GM19324 (cell line): ENCODE measurements around the gene UBL5.

Source experiments
- ATAC-seq: cut with Tn5 transposase; IDR thresholded peaks from one replicate; pipeline ENCODE4 v1.9.1; 2021; ENCODE audit warnings: mild to moderate bottlenecking, moderate library complexity; ENCODE audit not compliant: unreplicated experiment, low FRiP score

Gene UBL5

DNA sequence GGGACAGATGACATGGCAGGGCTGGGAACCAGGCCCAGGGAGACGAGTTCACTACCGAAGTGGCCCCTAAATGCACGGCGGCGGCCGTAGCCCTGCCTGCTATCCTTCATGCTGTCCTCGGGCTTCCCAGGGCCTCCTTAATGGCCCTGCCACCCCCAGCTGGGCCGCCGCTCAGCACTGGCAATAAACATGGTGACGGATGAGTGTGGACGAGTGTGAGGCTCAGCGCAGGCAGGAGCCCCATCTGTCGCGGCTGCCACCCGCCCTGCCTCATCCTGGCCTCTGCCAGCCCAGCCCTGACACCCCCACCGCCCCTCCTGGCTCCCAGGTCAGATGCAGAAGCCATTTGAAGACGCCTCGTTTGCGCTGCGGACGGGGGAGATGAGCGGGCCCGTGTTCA, 21.0 kb downstream of the UBL5 start:
- no peak for ATAC-seq

DNA sequence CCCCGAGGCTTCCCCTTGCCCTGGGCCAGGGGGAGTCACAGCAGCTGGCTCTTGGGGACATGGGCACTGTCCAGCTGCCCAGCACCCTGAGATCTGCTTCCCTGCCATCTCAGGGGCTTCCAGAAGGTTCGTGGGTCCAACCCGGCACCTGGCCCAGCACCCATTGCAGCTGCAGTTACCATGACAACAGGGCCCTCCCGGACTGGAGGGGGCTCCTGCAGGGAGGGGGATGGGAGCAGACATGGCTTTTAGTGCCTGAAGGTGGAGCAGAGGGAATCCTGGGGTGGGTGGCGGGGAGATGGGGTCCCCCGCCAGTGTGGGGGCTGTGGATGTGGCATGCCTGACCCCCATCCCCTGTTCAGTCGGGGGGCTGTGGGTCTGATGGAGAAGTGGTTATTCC, 22.1 kb downstream of the UBL5 start:
- ATAC-seq: no peak

DNA sequence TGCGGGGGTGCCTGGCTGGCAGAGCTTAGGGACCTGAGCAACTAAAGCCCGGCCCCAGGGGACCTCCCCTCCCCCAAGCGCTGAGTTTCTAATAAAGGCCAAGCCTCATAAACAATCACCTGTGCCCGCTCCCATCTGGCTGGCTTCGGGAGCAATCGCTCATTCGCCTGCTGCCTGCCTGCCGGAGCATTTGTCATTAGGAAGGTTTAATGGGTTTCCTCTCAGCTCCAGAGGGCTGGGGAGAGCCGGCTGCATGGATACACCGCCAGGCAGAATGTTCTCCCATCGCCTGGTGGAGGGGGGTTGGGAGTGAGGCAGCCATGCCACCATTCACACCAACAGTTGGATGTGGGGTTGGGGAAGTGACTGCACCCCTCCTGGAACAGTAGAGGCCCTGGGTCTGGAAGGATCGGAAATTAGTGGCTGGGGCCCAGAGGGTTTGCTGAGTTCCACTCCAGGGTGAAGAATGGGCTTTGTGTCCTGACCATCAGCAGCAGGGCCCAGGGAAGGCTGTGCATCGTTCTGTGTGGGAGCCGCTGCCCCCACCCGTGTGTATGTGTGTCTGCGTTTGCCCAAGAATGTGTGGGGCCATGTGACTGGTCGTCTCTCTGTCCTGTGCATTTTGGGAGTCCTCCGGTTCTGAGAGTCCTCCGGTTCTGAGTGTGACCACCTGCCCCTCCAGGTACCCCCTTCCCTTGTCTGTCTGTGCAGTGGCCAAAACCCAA, 22.7 kb downstream of the UBL5 start:
- ATAC-seq: no peak

GRCh38 chr19:9854282-9854846, 26.6 kb downstream of the UBL5 start:
- no peak for ATAC-seq

- ATAC-seq: no peak
Measured at GRCh38 chr19:9856609-9857008, 28.9 kb downstream of the UBL5 start.

DNA sequence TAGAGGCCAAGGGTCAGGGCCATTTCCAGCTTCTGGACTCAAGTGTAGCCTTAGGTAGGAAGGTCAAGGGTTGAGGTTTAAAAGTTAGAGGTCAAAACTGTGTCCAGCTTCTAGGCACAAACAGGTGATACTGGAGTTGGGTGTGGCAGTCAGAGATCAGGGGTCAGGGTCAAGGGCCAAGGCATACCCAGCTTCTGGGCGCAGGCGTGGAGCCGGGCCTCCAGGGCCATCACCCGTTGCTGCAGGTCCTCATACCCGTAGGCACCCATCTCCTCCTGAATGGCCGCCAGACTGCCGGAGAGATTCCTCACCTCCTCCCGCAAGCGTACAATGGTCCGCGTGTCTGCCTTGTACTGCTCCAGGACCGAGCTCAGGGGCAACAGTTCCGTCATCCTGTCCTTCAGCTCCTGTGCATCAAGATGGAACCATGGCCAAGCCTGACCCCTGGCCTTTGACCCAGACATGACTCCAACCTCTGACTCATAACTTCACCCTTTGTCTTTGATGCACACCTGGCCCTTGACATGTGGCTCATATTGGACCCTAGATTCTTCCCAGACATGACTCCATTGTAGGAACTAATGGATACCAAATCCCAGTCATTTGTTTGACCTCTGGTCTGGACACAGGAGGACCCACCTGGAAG, 29.5 kb downstream of the UBL5 start:
- ATAC-seq: no peak

DNA sequence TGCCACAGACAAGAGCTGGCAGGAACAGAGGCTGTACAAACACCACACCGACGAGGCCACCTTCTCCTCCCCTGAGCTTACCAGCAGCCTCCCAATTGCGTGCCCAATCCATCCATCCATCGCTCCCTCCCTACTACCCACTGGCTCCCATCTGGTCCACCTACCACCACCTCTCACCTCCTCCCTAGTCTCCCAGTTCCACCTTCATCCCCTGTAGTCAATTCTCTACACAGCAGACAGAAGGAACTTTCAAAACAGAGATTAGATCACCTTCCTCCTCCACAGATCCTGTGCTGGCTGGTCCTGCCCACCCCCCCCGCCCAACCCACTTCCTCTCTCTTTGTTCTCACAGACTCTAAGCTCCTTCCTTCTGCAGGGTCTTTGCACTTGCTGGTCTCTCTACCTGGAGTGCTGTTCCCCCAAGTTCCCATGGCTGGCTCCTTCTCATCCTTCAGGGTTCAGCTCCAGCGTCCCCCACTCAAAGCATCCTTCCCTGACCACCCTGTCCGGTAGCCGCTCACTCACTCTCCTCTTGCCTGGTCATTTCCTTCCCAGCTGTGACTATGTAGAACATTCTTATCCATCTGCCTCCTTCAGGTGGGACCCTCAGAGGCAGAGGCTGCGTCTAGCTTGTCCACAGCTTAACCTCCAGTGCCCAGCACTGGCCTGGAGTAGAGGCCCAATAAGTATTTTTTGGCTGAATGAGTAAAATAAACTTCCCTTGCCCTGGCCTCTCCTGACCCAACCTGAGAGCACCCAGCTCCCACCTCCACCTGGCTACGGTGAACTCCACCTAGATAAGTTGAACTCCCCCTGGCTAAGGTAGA, 30.4 kb downstream of the UBL5 start:
- no peak for ATAC-seq

DNA sequence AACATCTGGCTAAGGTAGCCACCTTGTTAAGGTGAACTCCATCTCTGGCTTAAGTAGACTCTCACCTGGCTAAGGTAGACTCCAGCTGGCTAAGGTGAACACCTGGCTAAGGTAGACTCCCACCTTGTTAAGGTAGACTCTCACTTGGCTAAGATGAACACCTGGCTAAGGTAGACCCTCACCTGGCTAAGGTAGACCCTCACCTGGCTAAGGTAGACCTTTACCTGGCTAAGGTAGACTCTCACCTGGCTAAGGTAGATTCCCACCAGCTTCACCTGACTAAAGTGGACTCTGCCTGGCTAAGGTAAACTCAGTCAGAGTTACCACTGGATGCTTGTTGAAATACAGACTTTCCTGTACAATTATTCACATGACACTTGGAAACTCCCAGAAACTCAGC, 31.0 kb downstream of the UBL5 start:
- no peak for ATAC-seq

DNA sequence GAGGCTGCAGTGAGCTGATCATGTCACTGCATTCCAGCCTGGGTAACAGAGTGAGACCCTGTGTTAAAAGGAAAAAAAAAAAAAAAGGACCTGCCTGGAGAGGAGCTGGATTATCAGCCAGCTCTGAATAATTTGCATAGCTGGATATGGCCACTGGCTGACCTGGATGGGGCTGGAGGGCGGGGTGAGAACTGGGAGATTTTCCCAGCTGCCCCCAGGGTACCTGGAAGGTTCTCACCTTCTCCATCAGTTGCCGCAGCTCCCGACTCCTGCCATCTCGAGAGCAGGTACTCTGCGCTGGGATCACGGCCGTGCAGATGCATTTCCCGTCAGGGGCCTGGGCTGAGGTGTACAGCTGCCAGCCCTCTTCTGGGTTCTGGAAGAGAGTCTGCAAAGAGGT, 32.7 kb downstream of the UBL5 start:
- ATAC-seq: no peak

- no peak for ATAC-seq
Measured at GRCh38 chr19:9861503-9861902, 33.8 kb downstream of the UBL5 start.

DNA sequence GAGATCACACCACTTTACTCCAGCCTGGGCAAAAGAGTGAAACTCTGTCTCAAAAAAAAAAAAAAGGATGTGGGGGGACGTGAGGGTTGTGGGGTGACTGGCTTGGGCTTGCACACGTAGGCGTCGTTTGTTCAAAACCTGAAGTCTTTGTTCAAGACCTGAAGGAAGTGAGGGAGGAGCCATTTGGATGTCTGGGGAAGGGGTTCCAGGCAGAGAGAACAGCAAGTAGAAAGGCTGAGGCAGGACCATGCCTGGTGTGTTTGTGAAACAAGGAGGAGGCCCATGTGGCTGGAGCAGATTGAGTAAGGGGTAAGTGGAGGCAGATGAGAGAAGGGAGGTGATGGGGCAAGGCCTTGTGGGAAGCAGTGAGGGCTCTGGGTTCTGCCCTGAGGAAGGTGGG, 35.2 kb downstream of the UBL5 start:
- ATAC-seq: no peak

- no peak for ATAC-seq
Measured at GRCh38 chr19:9863759-9864158, 36.0 kb downstream of the UBL5 start.

DNA sequence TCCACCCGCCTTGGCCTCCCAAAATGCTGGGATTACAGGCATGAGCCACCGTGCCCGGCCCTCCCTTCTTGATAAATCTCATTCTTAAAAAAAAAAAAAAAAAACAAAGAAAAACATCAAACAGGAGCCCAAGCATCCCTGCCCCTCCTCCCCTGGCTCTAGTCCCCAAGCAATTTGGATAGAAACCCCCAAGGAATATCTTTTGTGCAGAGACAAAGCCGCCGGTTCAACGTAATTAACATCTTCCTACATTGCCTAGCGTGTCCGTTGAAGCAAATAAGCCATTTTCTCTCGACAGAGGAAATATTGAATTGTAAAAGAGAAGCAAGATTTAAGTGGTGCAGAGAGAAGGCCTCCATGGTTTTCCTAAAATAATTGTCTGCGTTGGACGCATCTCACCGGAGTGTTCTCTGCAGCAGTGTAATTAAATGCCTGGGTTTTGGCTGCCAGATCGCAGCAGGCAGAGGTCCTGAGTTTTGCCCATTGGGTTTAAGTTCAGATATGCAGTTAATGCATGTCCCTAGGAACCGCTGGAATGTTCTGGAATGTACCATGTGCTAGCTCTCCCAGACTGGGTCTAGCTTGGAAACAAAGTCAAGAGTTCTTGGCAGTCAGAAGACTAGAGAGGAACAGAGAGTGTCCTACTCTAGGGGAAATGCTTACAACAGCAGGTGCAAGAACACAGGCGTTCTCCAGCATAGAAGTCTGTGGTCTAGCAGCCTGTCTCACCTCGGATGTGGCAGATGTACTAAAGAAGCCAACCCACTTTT, 38.2 kb downstream of the UBL5 start:
- ATAC-seq: no peak

DNA sequence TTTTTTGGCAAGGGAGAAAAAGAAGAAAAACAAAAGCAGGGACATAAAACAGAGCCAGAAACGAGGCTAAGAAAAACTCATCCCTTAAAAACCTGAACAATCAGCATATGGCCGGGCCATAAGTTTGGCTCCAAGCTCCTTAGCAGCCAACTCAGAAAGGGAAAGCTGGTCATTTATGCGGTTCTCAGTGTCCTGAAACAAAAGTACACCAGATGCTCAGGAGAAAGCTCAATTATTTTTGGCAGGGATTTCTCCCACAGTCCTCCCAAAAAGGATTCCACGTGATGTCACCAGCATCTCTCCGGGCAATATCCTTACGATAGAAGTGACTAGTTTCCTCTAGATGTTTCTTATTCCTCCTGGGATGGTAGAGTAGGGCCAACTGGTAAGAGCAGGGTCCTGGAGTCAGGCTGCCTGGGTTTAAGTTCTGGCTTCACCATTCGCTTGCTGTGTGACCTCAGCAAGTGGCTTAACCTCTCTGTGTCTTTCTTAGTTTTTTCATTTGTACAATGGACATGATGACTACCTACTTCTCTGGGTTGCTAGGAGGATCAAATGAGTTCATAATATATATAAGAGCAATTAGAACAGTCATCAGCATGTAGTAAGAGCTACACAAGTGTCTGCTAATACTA, 41.4 kb downstream of the UBL5 start:
- no peak for ATAC-seq

GRCh38 chr19:9871626-9872338, 44.1 kb downstream of the UBL5 start:
- no peak for ATAC-seq

DNA sequence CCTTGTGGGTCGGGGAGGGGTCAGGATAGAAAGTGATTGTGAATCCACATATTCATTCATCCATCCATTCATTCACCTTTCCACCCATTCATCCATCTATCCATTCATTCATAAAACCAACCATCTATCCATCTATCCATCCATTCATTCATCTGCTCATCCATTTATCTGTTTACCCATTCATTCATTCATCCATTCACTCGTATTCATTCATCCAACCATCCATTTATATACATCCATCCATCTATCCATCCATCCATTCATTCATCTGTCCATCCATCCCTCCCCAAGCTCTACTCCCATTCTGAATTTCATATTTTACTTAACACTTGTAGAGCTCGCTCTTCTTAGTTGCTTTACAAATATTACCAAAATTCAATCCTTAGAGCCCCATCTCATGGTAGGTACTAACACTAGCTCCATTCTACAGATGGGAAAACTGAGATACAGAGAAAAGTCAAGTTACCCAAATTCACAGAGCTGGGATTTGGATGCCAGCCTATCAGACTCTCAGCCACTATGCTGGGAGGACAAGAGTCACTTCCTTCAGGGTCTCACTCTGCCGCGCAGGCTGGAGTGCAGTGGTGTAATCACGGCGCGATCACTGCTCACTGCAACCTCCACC, 45.0 kb downstream of the UBL5 start:
- ATAC-seq: no peak

DNA sequence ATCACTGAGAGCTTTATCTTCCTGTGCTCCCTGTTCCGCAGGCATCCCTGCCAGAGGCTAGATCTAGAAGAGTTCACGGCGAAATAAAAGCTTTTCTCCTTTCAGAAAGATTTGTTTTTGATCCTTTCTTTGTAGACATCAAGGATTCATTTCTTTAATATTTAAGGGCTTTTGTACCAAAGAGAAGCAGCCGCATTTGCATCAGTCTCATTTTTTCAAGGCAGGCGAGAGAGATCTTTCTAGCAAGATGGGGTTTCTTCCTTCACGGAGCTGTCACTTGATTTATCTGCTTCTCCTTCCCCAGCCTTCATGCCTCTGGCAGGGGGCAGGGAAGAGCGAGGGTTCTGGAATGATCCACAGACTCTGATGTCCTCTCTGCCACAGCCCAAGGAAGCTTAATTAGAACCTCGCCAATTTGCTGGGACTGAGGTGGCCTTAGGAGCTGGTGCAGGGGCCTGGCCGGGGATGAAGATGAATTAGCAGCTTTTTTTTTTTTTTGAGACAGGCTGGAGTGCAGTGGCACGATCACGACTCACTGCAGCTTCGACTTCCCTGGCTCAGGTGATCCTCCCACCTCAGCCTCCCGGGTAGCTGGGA, 47.4 kb downstream of the UBL5 start:
- ATAC-seq: no peak

DNA sequence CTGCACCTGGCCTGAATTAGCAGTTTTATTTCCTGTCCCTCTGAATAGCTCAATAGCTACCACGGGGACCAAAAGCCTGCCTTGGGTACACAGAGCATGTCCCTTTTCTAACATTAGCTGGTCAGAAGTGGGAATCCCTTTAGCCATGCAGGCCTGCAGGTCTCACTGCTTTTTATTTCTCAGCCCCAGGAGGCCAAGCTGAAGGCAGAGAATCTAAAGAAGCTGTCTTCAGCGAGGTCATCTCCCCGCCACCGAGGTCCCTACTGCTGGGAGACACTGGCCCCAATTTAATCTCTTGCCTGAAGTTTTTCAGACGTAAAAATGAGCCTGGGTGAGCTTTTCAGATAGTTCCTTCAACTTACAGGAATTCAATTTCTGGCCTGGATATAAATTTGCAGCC, 48.1 kb downstream of the UBL5 start:
- no peak for ATAC-seq
